ENCODE measurements around the gene KAT6B.

DNA sequence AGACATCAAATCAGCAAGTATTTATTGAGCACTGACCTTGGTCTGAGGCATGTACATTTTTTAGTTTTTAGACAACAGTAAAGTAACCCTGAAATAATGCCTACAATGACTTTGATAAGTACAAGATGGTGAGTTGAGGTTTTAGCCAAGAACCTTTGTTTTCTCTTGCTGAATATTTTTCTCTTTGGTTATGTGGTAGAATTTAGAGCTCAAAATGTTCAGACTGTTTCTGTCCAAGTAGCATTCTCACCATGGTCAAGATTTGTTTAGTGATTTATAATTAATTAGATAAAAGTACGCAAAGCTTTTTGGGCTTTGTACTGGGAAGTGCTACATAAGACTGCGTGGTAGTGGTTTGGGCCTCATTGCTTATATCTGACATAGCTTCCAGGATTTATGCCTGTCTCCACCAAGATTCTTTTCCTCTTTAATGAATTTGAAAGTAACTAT is 102.4 kb downstream of the KAT6B start:
- TF ChIP-seq POLR2A (IDR thresholded peaks at IDR 0.05; ENCODE audit: low read depth, low read length): no peak
- TF ChIP-seq POLR2AphosphoS5 (IDR thresholded peaks at IDR 0.05; ENCODE audit: low read depth, low read length): no peak
- no peak for TF ChIP-seq TAF1 (IDR thresholded peaks at IDR 0.05; ENCODE audit: low read depth, low read length)
- no peak for TF ChIP-seq POU2F2 (IDR thresholded peaks at IDR 0.05; ENCODE audit: low read depth, low read length)
- no peak for TF ChIP-seq SPI1 (IDR thresholded peaks at IDR 0.05; ENCODE audit: low read depth, low read length)

Measured in GM12891 (cell line).